ENCODE data around the gene HOXA9. TPM values are rescaled to one million over a fixed set of nuclear protein-coding genes. Genes with fewer than 3 reads are reported as not detected.

HOXA9 gene
- total RNA-seq, 1 donor from 2014 or later: 1.2 TPM

DNA sequence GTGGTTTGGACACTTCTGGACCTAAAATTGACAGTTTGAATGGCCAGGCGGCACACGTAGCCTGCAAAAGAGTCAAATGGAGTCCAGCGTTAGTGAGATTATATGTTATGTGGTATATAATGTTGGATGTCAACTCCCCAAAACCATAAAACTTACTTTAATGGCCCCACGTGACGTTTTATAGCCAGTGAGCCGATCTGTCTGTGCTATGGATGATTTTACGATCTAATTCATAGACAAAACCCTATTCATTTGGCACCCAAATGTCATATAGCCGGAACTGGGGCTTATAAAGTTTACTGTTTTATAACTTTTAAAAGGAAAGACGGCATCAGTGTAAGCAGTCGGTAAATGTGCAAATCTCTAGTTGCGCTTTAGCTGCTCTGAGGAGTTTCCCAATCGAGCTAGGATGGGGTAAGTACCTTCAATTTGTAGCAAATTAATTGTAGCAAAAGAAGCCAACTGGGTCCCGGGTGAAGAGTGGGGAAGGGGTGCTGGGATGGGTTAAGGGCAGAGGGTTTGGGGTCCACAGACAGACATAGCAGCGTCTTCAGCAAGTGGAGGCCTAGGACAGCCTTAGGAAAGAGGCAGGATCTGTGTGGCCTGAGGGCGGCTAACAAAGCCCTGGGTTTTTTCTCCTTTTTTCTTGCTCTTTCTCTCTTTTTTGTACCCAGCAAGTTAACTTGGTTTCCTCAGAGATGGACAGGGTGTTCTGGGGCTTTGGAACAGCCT is 25.0 kb downstream of the HOXA9 start:
- ATAC-seq (no peak), DNase-seq (no peak)
- H3K27ac ChIP-seq: peak overlapping the region; percentile 96
- peak overlapping the region; percentile 70 for H3K4me3 ChIP-seq
- intact Hi-C loops (cut with DNase I): loop anchor here (5.0 kb wide), 1 partner anchor 43 kb away; the partner anchor contains the start of gene HOXA1
- peaks cover 27% of the 10 kb centered on the region for H3K27me3 ChIP-seq
- H3K36me3 ChIP-seq: no peaks in the 10 kb centered on the region
- TF ChIP-seq, protein P1, sequence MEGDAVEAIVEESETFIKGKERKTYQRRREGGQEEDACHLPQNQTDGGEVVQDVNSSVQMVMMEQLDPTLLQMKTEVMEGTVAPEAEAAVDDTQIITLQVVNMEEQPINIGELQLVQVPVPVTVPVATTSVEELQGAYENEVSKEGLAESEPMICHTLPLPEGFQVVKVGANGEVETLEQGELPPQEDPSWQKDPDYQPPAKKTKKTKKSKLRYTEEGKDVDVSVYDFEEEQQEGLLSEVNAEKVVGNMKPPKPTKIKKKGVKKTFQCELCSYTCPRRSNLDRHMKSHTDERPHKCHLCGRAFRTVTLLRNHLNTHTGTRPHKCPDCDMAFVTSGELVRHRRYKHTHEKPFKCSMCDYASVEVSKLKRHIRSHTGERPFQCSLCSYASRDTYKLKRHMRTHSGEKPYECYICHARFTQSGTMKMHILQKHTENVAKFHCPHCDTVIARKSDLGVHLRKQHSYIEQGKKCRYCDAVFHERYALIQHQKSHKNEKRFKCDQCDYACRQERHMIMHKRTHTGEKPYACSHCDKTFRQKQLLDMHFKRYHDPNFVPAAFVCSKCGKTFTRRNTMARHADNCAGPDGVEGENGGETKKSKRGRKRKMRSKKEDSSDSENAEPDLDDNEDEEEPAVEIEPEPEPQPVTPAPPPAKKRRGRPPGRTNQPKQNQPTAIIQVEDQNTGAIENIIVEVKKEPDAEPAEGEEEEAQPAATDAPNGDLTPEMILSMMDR (IDR thresholded peaks at IDR 0.05): no peak
- H3K9me3 ChIP-seq: no peaks in the 10 kb centered on the region
- peaks cover 22% of the 10 kb centered on the region for H3K4me1 ChIP-seq

DNA sequence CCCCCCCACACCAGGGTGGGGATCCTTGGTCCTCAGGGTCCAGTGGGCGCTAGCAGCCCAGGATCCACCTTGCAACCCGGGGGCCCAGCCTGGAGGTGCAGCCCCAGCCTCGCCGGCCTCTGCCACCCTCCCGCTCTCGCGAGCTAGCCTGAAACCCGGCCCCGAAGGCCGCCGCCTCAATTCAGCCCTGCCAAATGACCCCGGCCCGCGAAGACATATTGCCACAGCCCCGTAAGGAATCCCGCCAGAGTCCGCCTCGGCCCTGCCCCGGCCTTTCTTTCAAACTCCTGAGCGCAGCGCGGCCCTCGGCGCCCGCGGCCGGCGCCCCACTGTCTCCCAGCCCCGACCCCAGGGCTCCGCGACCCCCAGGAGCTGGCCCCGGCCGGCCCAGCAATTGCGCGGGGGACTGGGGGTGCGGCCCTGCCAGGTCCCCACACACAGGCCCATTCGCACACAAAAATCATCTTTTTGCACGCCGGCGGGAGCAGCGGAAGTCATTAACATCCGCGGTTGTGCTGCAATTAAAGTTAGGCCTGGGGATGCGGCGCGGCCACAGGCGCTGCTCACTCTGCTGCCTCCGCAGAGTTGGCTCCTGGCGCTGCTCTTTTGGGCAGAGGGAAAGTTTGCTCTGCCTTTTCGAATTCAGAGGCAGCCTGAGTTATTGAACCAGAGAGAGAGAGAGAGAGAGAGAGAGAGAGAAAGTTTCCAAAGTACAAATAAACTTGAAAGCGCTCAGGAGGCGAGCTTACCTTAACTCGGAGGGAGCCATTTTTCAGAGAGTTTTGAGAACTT is 25.8 kb downstream of the HOXA9 start:
- TF ChIP-seq, protein P1 (IDR thresholded peaks at IDR 0.05): no peak
- H3K4me3 ChIP-seq: peak overlapping the region; percentile 70
- peaks cover 24% of the 10 kb centered on the region for H3K27me3 ChIP-seq
- peak overlapping the region; percentile 96 for H3K27ac ChIP-seq
- intact Hi-C loops (cut with DNase I): loop anchor here (5.0 kb wide), 1 partner anchor 42 kb away; the partner anchor contains the start of gene HOXA1
- H3K4me1 ChIP-seq: peaks cover 30% of the 10 kb centered on the region
- H3K9me3 ChIP-seq: no peaks in the 10 kb centered on the region
- H3K36me3 ChIP-seq: no peaks in the 10 kb centered on the region
- ATAC-seq (no peak), DNase-seq (peak; percentile 61)

DNA sequence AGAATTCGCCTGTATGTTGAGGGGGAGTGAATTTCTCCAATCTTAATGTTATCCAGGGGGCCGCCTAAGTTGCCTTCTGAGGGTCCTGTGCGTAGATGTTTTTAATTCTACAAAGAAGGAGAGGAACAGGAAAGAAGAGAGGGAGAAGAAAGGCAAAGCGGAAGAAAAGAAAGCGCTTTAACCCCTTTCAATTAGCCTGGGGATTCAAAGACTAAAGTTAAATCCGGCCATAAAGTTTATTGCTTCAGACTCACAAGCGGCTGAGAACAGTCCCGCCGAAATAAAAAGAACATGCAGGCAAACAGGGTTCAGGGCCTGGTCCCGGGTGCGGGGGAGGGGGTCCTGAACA is 26.4 kb downstream of the HOXA9 start:
- Histone ChIP-seq H3K27ac (peak overlapping the region; percentile 96), H3K27me3 (peaks cover 19% of the 10 kb centered on the region), H3K4me3 (peak overlapping the region; percentile 70), H3K36me3 (no peaks in the 10 kb centered on the region), H3K9me3 (no peaks in the 10 kb centered on the region), H3K4me1 (peaks cover 33% of the 10 kb centered on the region)
- no peak for DNase-seq
- ATAC-seq: no peak
- intact Hi-C loops (cut with DNase I): no loop called here
- TF ChIP-seq, protein P1 (IDR thresholded peaks at IDR 0.05): no peak

DNA sequence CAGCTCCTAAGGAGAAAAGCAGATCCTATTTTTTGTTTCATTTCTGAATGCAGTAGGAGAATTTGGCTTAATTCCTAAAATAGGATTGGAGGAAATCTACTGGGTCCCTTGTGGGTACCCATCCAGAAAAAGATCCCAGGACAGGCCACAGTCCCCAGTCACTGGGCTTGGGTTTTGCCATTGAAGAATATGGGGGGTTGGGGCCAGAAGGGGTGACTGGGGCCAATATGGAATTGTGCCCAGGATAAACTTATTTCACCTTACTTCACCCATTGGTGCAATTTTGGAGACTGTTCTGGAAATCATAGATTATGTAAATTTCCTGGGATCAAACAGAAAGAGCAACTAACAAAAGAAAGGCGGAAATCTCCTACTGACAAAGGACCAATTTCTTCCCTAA is 26.9 kb downstream of the HOXA9 start:
- Histone ChIP-seq H3K27ac (peak overlapping the region; percentile 96), H3K27me3 (peaks cover 14% of the 10 kb centered on the region), H3K4me3 (peak overlapping the region; percentile 70), H3K36me3 (no peaks in the 10 kb centered on the region), H3K9me3 (no peaks in the 10 kb centered on the region), H3K4me1 (peaks cover 38% of the 10 kb centered on the region)
- DNase-seq (no peak), ATAC-seq (no peak)
- intact Hi-C loops (cut with DNase I): no loop called here
- TF ChIP-seq, protein P1 (IDR thresholded peaks at IDR 0.05): no peak

DNA sequence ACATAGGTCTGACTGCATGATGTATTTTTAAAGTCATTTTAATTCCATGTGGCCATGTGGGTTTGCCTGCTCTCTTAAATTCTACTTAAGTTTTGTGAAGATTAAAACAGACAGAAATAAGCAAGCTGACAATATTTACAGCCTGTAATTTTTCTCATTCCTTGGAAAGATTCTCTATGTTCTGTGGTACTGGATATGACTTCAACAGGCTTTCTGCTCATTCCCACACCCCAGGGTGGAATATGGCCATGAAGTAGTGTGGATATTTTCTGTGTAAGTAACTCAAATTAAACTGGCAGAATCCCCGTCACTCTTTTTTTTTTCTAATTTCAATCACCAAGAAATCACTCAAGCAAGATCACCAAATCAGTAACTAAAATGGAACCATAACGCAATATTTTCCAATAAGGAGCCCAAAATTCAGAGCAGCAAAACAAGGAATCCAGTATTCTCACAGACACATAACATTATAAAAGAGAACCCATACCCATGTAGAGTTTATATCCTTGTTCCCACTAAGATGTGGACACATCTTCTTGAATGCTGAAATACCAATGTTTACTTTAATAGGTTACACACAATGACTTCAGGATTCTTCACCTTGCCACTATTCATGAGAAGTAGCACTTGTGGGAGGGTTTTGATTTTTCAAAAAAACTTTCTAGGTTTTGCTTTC is 27.6 kb downstream of the HOXA9 start:
- ATAC-seq (no peak), DNase-seq (no peak)
- Histone ChIP-seq H3K4me3 (peak overlapping the region; percentile 70), H3K36me3 (no peaks in the 10 kb centered on the region), H3K4me1 (peaks cover 45% of the 10 kb centered on the region), H3K9me3 (no peaks in the 10 kb centered on the region), H3K27me3 (peaks cover 13% of the 10 kb centered on the region), H3K27ac (peak overlapping the region; percentile 96)
- intact Hi-C loops (cut with DNase I): no loop called here
- TF ChIP-seq, protein P1 (IDR thresholded peaks at IDR 0.05): no peak

Measured in upper lobe of right lung (tissue), 1 donor.